Lung (tissue), 12 donors: Measurements from ENCODE around the gene PITRM1. TPM values are rescaled to one million over a fixed set of nuclear protein-coding genes. Genes with fewer than 3 reads are reported as not detected.

Experiments
- ATAC-seq: fragments of 200-7000 bp; cut with Tn5 transposase; one replicate; pipeline ENCODE4 v1.9.1; 2020; ENCODE audit warnings: moderate number of reproducible peaks; ENCODE audit not compliant: insufficient read depth, low FRiP score
- DNase-seq, 3 donors: peaks; one replicate each; pipeline ENCODE4 v3.0.0-alpha.2; 2013 to 2017
- H3K27ac ChIP-seq, 2 donors: one replicate each; pipeline ENCODE4 v1.5.1; 2013; ENCODE audit warnings: mild to moderate bottlenecking in 2 of 2, moderate library complexity in 2 of 2, control low read depth in 1 of 2, inconsistent platforms in 1 of 2, low read depth in 1 of 2, low read length in 1 of 2
- H3K27me3 ChIP-seq, 3 donors: one replicate each; pipeline ENCODE4 v1.5.1; 2013; ENCODE audit warnings: low read length in 2 of 3; ENCODE audit not compliant: control insufficient read depth in 3 of 3, insufficient read depth in 3 of 3
- H3K36me3 ChIP-seq, 4 donors: one replicate each; pipeline ENCODE4 v1.5.1; 2013; ENCODE audit warnings: low read length in 4 of 4, mild to moderate bottlenecking in 1 of 4, moderate library complexity in 1 of 4; ENCODE audit not compliant: control insufficient read depth in 4 of 4, insufficient read depth in 4 of 4
- H3K4me1 ChIP-seq, 5 donors: one replicate each; pipeline ENCODE4 v1.5.1; 2013; ENCODE audit warnings: low read length in 5 of 5, mild to moderate bottlenecking in 2 of 5, moderate library complexity in 1 of 5; ENCODE audit not compliant: control insufficient read depth in 5 of 5, insufficient read depth in 5 of 5
- H3K4me3 ChIP-seq: one replicate; pipeline ENCODE4 v1.5.1; 2013; ENCODE audit warnings: mild to moderate bottlenecking, control low read depth, moderate library complexity
- H3K9ac ChIP-seq, 2 donors: one replicate each; pipeline ENCODE4 v1.5.1; 2013; ENCODE audit warnings: low read length in 2 of 2, control low read depth in 1 of 2; ENCODE audit not compliant: insufficient read depth in 1 of 2
- H3K9me3 ChIP-seq, 4 donors: one replicate each; pipeline ENCODE4 v1.5.1; 2013; ENCODE audit warnings: low read length in 3 of 4, mild to moderate bottlenecking in 1 of 4, moderate library complexity in 1 of 4; ENCODE audit not compliant: control insufficient read depth in 4 of 4, insufficient read depth in 3 of 4
- CTCF ChIP-seq: IDR thresholded peaks from 2 replicates; pipeline ENCODE4 v1.5.1; 2012; ENCODE audit warnings: mild to moderate bottlenecking; ENCODE audit errors: control extremely low read depth, extremely low read depth
- WGBS, 2 donors: extraction: QIAGEN DNeasy Blood & Tissue Kit; methylation state at CpG; one replicate each; pipeline ENCODE4 v1.1.7; 2013; 5-methylcytosine and 5-hydroxymethylcytosine counted together
- polyA plus RNA-seq, 2 donors: library from polyadenylated mRNA; stranded (reverse); fragments of 200-250 nt; gene quantifications; one replicate each; pipeline ENCODE4 v1.2.1, GENCODE V29; 2013
- total RNA-seq, 2 donors: library from RNA; depleted of rRNA in 1 of 2; stranded (reverse); fragments of >200 nt in 1 of 2; gene quantifications; one replicate each; pipeline ENCODE4 v1.2.1, GENCODE V29; 2014 to 2021
- donor health status: control.
- donor health status: control.
- donor health status: Bipolar disorder and iron deficiency.
- donor health status: healthy.
- donor health status: DM: yes; HTN: yes; CAD: no.

PITRM1 gene
- total and polyA plus RNA-seq, 4 donors, result 46.5 to 88.5 (median 60.7) TPM

GRCh38 chr10:3127921-3128320 lies 44.7 kb downstream of the PITRM1 start:
- ATAC-seq (no peak), DNase-seq (no peak)
- Histone ChIP-seq H3K4me1 (peaks cover 0 to 11% (median 4%) of the 10 kb centered on the region in 5 donors), H3K9ac (no peak overlapping the region), H3K9me3 (no peaks in the 10 kb centered on the region), H3K36me3 (peaks cover 2 to 28% (median 7%) of the 10 kb centered on the region in 4 donors), H3K27ac (no peak overlapping the region), H3K27me3 (no peaks in the 10 kb centered on the region), H3K4me3 (no peak overlapping the region)
- no peak for TF ChIP-seq CTCF
- 65 to 84% methylated on average over 10 of the region's 10 CpGs for whole genome bisulfite sequencing, 2 donors

DNA sequence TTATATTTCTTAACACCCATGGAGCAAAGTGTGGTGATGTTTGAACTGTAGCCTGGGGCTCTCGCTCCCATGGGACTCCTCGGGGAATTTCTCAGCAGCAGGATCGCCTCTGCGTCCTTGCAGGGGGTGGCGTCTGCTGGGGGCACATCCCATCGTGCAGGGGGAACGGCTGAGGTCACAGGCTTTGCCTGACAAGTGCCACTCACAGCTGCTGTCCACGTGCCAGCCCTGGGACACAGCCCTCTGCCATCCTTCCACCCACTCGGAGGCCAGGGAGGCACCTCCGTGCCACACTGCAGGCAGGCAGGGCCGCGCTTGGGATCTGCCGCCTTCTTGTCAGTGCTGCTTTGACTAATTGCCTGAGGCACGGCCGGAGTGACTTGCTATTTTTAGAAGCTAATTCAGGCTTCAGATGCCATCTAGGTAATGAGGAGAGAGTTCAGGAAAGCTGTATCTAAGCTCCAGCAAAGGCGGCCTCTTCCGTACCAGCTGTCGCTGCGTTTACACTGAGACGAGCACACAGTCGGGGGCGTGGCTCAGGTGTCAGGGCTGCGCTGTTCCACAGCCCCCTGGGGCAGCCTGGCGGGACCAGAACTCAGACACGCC lies 45.7 kb downstream of the PITRM1 start:
- ATAC-seq, result peak; percentile 14
- WGBS, 2 donors, result 56 to 74% methylated on average over 25 of the region's 25 CpGs

DNA sequence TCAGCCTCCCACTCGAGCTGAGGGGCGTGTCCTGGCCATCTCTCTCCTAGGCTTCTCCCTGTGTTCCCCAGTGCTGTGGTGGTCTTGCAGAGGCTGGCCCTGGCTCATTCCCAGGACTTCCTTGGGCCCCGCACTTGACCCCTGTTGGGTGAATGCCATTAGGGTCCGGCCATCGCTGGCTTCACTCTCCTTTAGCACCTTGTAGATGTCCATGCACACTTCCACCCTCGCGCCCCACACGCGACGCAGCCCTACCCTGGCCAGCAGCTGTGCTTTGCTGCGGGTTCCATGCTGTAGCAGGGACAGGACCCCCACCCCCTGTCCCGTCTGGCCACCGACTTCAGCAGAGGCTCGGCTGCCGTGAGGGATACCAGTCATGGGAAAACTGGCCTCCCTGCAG lies 46.3 kb downstream of the PITRM1 start:
- H3K27me3 ChIP-seq, result no peaks in the 10 kb centered on the region
- H3K36me3 ChIP-seq, result peaks cover 0 to 24% (median 7%) of the 10 kb centered on the region in 4 donors
- WGBS, 2 donors, result 86 to 89% methylated on average over 15 of the region's 15 CpGs
- peaks cover 0 to 12% (median 3%) of the 10 kb centered on the region in 5 donors for H3K4me1 ChIP-seq
- ATAC-seq (no peak), DNase-seq (peak in 2 of 3 donors; percentile 12 to 15)
- no peak overlapping the region for H3K9ac ChIP-seq
- H3K4me3 ChIP-seq, result no peak overlapping the region
- H3K9me3 ChIP-seq, result no peaks in the 10 kb centered on the region
- no peak for TF ChIP-seq CTCF
- H3K27ac ChIP-seq, result peak overlapping the region in 1 of 2 donors; percentile 38

More for the DNA sequence above, 45.7 kb downstream of the PITRM1 start:
- no peak for TF ChIP-seq CTCF
- peaks cover 0 to 12% (median 3%) of the 10 kb centered on the region in 5 donors for H3K4me1 ChIP-seq
- no peak overlapping the region for H3K4me3 ChIP-seq
- peaks cover 2 to 25% (median 7%) of the 10 kb centered on the region in 4 donors for H3K36me3 ChIP-seq
- no peak for DNase-seq
- no peaks in the 10 kb centered on the region for H3K27me3 ChIP-seq
- no peaks in the 10 kb centered on the region for H3K9me3 ChIP-seq
- no peak overlapping the region for H3K9ac ChIP-seq
- H3K27ac ChIP-seq, result peak overlapping the region in 1 of 2 donors; percentile 38
